H1 (cell line): ENCODE data around the gene IFI30. TPM values are rescaled to one million over a fixed set of nuclear protein-coding genes. Genes with fewer than 3 reads are reported as not detected.

Experiments
- CTCF ChIA-PET: fragments of 300-600 bp; sonication (Branson Sonifier 250); formaldehyde crosslinking; loops from one replicate; lab custom pipeline; 2021; ENCODE audit not compliant: partially characterized antibody; lab: Charles Lee
- POLR2A ChIA-PET: fragments of 300-600 bp; sonication (Branson Sonifier 250); formaldehyde crosslinking; loops from one replicate; lab custom pipeline; 2021; ENCODE audit warnings: inconsistent platforms; ENCODE audit not compliant: partially characterized antibody; lab: Charles Lee
- DNase-seq, 2 experiments: peaks; one replicate each; pipeline versions ENCODE4 v3.0.0 to v3.0.0-alpha.2; 2010 to 2022; ENCODE audit warnings: low spot score in 2 of 2, low read depth in 1 of 2, mixed read lengths in 1 of 2
- FAIRE-seq: peaks from 2 replicates; lab custom pipeline; 2011; peaks lifted over from hg19 to GRCh38; lab: Jason Lieb, UNC
- H2AFZ ChIP-seq: 2 replicates; pipeline ENCODE4 v1.8.1; 2012; ENCODE audit warnings: low read length, inconsistent platforms
- H2AK5ac ChIP-seq: 2 replicates; pipeline ENCODE4 v1.6.1; 2013; ENCODE audit warnings: low read depth, low read length
- H2BK120ac ChIP-seq: replicated peaks from 2 replicates; pipeline ENCODE3; 2013; ENCODE audit warnings: low read depth, low read length, inconsistent platforms
- H2BK12ac ChIP-seq: 2 replicates; pipeline ENCODE4 v1.6.1; 2013; ENCODE audit warnings: low read depth, low read length
- H2BK15ac ChIP-seq: 2 replicates; pipeline ENCODE4 v1.6.1; 2013; ENCODE audit warnings: low read length
- H2BK20ac ChIP-seq: 2 replicates; pipeline ENCODE4 v1.6.1; 2013; ENCODE audit warnings: low read length
- H2BK5ac ChIP-seq: 2 replicates; pipeline ENCODE4 v1.6.1; 2013; ENCODE audit warnings: low read depth, low read length
- H3K14ac ChIP-seq: 2 replicates; pipeline ENCODE4 v1.6.1; 2013; ENCODE audit warnings: inconsistent platforms; ENCODE audit not compliant: insufficient read length
- H3K18ac ChIP-seq: 2 replicates; pipeline ENCODE4 v1.6.1; 2013; ENCODE audit warnings: low read length; ENCODE audit errors: extremely low read depth
- H3K23ac ChIP-seq: 2 replicates; pipeline ENCODE4 v1.6.1; 2013; ENCODE audit warnings: inconsistent platforms; ENCODE audit not compliant: insufficient read length
- H3K23me2 ChIP-seq: 2 replicates; pipeline ENCODE4 v1.6.1; 2013; ENCODE audit warnings: low read depth, low read length
- H3K27ac ChIP-seq: 2 replicates; pipeline ENCODE4 v1.6.1; 2011; ENCODE audit warnings: low read depth, low read length, inconsistent platforms
- H3K27me3 ChIP-seq, 4 experiments: replicated peaks in 1 of 4; 1 replicate in 1 of 4; 2 replicates in 3 of 4; pipeline versions ENCODE4 v1.6.1 to v1.8.1; 2011 to 2013; ENCODE audit warnings: low read length in 3 of 4, mild to moderate bottlenecking in 3 of 4, inconsistent platforms in 2 of 4, mixed read lengths in 2 of 4, moderate library complexity in 1 of 4; ENCODE audit not compliant: control insufficient read depth in 3 of 4, insufficient read depth in 3 of 4; ENCODE audit errors: extremely low read depth in 1 of 4
- H3K36me3 ChIP-seq, 4 experiments: 2 replicates each; pipeline versions ENCODE4 v1.6.1 to v1.8.1; 2011 to 2013; ENCODE audit warnings: mild to moderate bottlenecking in 4 of 4, low read length in 3 of 4, moderate library complexity in 2 of 4, control low read depth in 1 of 4, inconsistent platforms in 1 of 4; ENCODE audit not compliant: insufficient read depth in 4 of 4, control insufficient read depth in 2 of 4
- H3K4ac ChIP-seq: replicated peaks from 2 replicates; pipeline ENCODE3; 2013; ENCODE audit warnings: low read length, low read depth, mixed read lengths, inconsistent platforms; ENCODE audit not compliant: insufficient read length
- H3K4me1 ChIP-seq, 4 experiments: replicated peaks in 1 of 4; 1 replicate in 1 of 4; 2 replicates in 3 of 4; pipeline versions ENCODE4 v1.6.1 to v1.8.1; 2011 to 2013; ENCODE audit warnings: low read length in 3 of 4, inconsistent platforms in 2 of 4, mixed read lengths in 1 of 4; ENCODE audit not compliant: insufficient read depth in 4 of 4, control insufficient read depth in 3 of 4
- H3K4me2 ChIP-seq, 2 experiments: 2 replicates each; pipeline versions ENCODE4 v1.6.1 to v1.8.1; 2011 to 2013; ENCODE audit warnings: low read depth in 2 of 2, low read length in 2 of 2, control low read depth in 1 of 2, inconsistent platforms in 1 of 2, mild to moderate bottlenecking in 1 of 2; ENCODE audit not compliant: insufficient read depth in 1 of 2
- H3K4me3 ChIP-seq, 4 experiments: fragments of 200-600, 300-600 bp in 1 of 4; sonication (generic), shearing (Covaris generic), sonication (Bioruptor Twin) in 1 of 4; 2 replicates each; pipeline versions ENCODE4 v1.5.1 to v1.8.1; 2011 to 2016; ENCODE audit warnings: low read length in 4 of 4, low read depth in 3 of 4, control low read depth in 2 of 4, inconsistent platforms in 2 of 4, mild to moderate bottlenecking in 2 of 4, mixed read lengths in 1 of 4, moderate library complexity in 1 of 4; ENCODE audit not compliant: insufficient read depth in 2 of 4; ENCODE audit errors: extremely low read depth in 1 of 4
- H3K56ac ChIP-seq: replicated peaks from 2 replicates; pipeline ENCODE3; 2013; ENCODE audit warnings: low read depth, mild to moderate bottlenecking, mixed read lengths, low read length, inconsistent platforms; ENCODE audit not compliant: insufficient read length
- H3K79me1 ChIP-seq: 2 replicates; pipeline ENCODE4 v1.6.1; 2013; ENCODE audit warnings: low read depth, low read length, control low read depth
- H3K79me2 ChIP-seq, 2 experiments: 2 replicates each; pipeline versions ENCODE4 v1.6.1 to v1.8.1; 2012 to 2013; ENCODE audit warnings: low read length in 2 of 2, mild to moderate bottlenecking in 2 of 2, inconsistent platforms in 1 of 2; ENCODE audit not compliant: insufficient read depth in 2 of 2, control insufficient read depth in 1 of 2
- H3K9ac ChIP-seq, 4 experiments: replicated peaks in 1 of 4; 1 replicate in 1 of 4; 2 replicates in 3 of 4; pipeline versions ENCODE4 v1.6.1 to v1.8.1; 2011 to 2013; ENCODE audit warnings: low read depth in 3 of 4, low read length in 3 of 4, control low read depth in 2 of 4, mild to moderate bottlenecking in 2 of 4, moderate library complexity in 2 of 4, inconsistent platforms in 1 of 4; ENCODE audit errors: extremely low read depth in 1 of 4
- H3K9me3 ChIP-seq, 2 experiments: 2 replicates each; pipeline versions ENCODE4 v1.6.1 to v1.8.1; 2012 to 2013; ENCODE audit warnings: mild to moderate bottlenecking in 2 of 2, moderate library complexity in 2 of 2, control low read depth in 1 of 2, inconsistent platforms in 1 of 2, low read depth in 1 of 2, low read length in 1 of 2, mixed read lengths in 1 of 2; ENCODE audit not compliant: insufficient read depth in 2 of 2
- H4K20me1 ChIP-seq, 2 experiments: replicated peaks in 1 of 2; 2 replicates each; pipeline versions ENCODE3 to v1.8.1; 2011 to 2013; ENCODE audit warnings: inconsistent platforms in 2 of 2, low read length in 2 of 2, mild to moderate bottlenecking in 1 of 2; ENCODE audit not compliant: insufficient read depth in 2 of 2, control insufficient read depth in 1 of 2
- H4K5ac ChIP-seq: 2 replicates; pipeline ENCODE4 v1.6.1; 2013; ENCODE audit warnings: low read length, low read depth, mixed read lengths, inconsistent platforms; ENCODE audit not compliant: insufficient read length
- H4K8ac ChIP-seq: 2 replicates; pipeline ENCODE4 v1.8.0; 2013; ENCODE audit warnings: mild to moderate bottlenecking, moderate library complexity, low read length, inconsistent platforms; ENCODE audit not compliant: insufficient read depth; ENCODE audit errors: extremely low read depth
- H4K91ac ChIP-seq: replicated peaks from 2 replicates; pipeline ENCODE3; 2013; ENCODE audit warnings: low read length, mixed read lengths, inconsistent platforms; ENCODE audit not compliant: insufficient read length
- CTCF ChIP-seq, 3 experiments: IDR thresholded peaks; 1 replicate in 2 of 3; 2 replicates in 1 of 3; pipeline versions ENCODE4 v1.5.1 to v1.6.1; 2011; ENCODE audit warnings: low read length in 3 of 3, mild to moderate bottlenecking in 3 of 3, inconsistent platforms in 2 of 3, low read depth in 1 of 3, moderate library complexity in 1 of 3; ENCODE audit not compliant: insufficient read depth in 1 of 3; ENCODE audit errors: control extremely low read depth in 1 of 3
- E2F6 ChIP-seq: IDR thresholded peaks from 2 replicates; pipeline ENCODE4 v1.6.1; 2012; ENCODE audit warnings: inconsistent platforms
- JUND ChIP-seq: IDR thresholded peaks from 2 replicates; pipeline ENCODE4 v1.6.1; 2011; ENCODE audit warnings: mild to moderate bottlenecking, improper control_type of control experiment, low read length
- POU5F1 ChIP-seq: IDR thresholded peaks from 2 replicates; pipeline ENCODE4 v1.6.1; 2011; ENCODE audit warnings: low read depth, mild to moderate bottlenecking, low read length, moderate library complexity
- SAP30 ChIP-seq: fragments of 300-600 bp; sonication (generic); IDR thresholded peaks from 2 replicates; pipeline ENCODE4 v1.7.1; 2012; ENCODE audit warnings: low read length, moderate library complexity, mild to moderate bottlenecking, inconsistent platforms; ENCODE audit not compliant: insufficient read depth, insufficient replicate concordance
- TAF7 ChIP-seq: optimal IDR thresholded peaks from 2 replicates; pipeline ENCODE3; 2011; ENCODE audit warnings: low read depth, mild to moderate bottlenecking, inconsistent platforms, low read length, moderate library complexity, borderline replicate concordance
- WGBS, 2 experiments: shearing (Covaris generic) in 1 of 2; methylation state at CpG; one replicate each; pipeline versions ENCODE4 v1.1.6 to v1.1.7; 2013 to 2015; ENCODE audit warnings: low lambda C conversion rate in 2 of 2, mixed read lengths in 2 of 2, inconsistent platforms in 1 of 2, low coverage in 1 of 2, missing lambda C conversion rate in 1 of 2; ENCODE audit not compliant: insufficient replicate concordance in 2 of 2, insufficient coverage in 1 of 2, insufficient read length in 1 of 2; ENCODE audit errors: extremely low coverage in 1 of 2, missing lambda C conversion rate in 1 of 2; 5-methylcytosine and 5-hydroxymethylcytosine counted together
- polyA plus RNA-seq, 7 experiments: library from polyadenylated mRNA; depleted of rRNA in 3 of 7; stranded (reverse) in 5 of 7; unstranded in 2 of 7; fragments of >200 nt in 5 of 7; fragments of 200-250 nt in 2 of 7; gene quantifications; 1 replicate in 5 of 7; 2 replicates in 1 of 7; 4 replicates in 1 of 7; pipeline versions ENCODE4 v1.2.1 to v1.2.3, GENCODE V29; 2011 to 2013; ENCODE audit warnings: missing spikeins in 2 of 7, mixed read lengths in 2 of 7
- total RNA-seq: library from RNA; stranded (reverse); fragmentation: NEBNext Ultra II Directional; extraction: Animal tissue kit (Norgen Biotek cat#: 25700); gene quantifications from 2 replicates; pipeline ENCODE4 v1.2.1, GENCODE V29; 2021
- TF ChIP-seq, protein P1 (sequence below): IDR thresholded peaks from 2 replicates; pipeline ENCODE4 v1.6.1; 2012; ENCODE audit warnings: low read length, inconsistent platforms

The IFI30 gene
- total and polyA plus RNA-seq, 2 of the 8 experiments (the other 6 are each of a cell fraction or from before 2014, with no cell fraction given), result 28.9 to 62.4 TPM

- H3K36me3 ChIP-seq, result peaks cover 6 to 19% (median 8%) of the 10 kb centered on the region in 4 experiments; a peak in 7 of 8 replicates
- ChIA-PET CTCF (interaction anchor here (0.5 to 2.0 kb wide), 11 partner anchors 10 to 1077 kb away, joined by 3 to 10 read pairs (median 4); no protein-coding TSS in a partner anchor), POLR2A (interaction anchor here (1.3 to 1.6 kb wide), 3 partner anchors 10 to 34 kb away, joined by 3 to 8 read pairs (median 4); no protein-coding TSS in a partner anchor)
- H2AFZ ChIP-seq, result no peak overlapping the region
- no peaks in the 10 kb centered on the region for H4K20me1 ChIP-seq
- no peak overlapping the region for H2BK20ac ChIP-seq
- H2BK120ac ChIP-seq, result no peak overlapping the region
- DNase-seq (no peak), FAIRE-seq (no peak)
- no peak overlapping the region for H2AK5ac ChIP-seq
- H3K4ac ChIP-seq, result no peak overlapping the region
- H3K79me2 ChIP-seq, result no peaks in the 10 kb centered on the region
- H4K8ac ChIP-seq, result no peak overlapping the region
- H2BK12ac ChIP-seq, result no peak overlapping the region
- H3K23ac ChIP-seq, result no peak overlapping the region
- H4K5ac ChIP-seq, result no peak overlapping the region
- peaks cover 6% of the 10 kb centered on the region; the same call in 1 of the 2 replicates for H3K23me2 ChIP-seq
- H3K27ac ChIP-seq, result no peak overlapping the region
- H2BK15ac ChIP-seq, result no peak overlapping the region
- H2BK5ac ChIP-seq, result no peak overlapping the region
- H3K27me3 ChIP-seq, result peaks cover 0 to 17% (median 7%) of the 10 kb centered on the region in 4 experiments; a peak in 5 of 7 replicates
- H3K79me1 ChIP-seq, result no peaks in the 10 kb centered on the region
- H3K4me1 ChIP-seq, result peaks cover 0 to 5% (median 2%) of the 10 kb centered on the region in 4 experiments; a peak in 2 of 7 replicates
- WGBS, 2 experiments, result 90% methylated on average over 16 of the region's 16 CpGs; no CpG with 5 or more reads in 1 of the 2 experiments
- no peak overlapping the region for H3K18ac ChIP-seq
- no peak overlapping the region for H3K9ac ChIP-seq
- no peak overlapping the region for H3K4me3 ChIP-seq
- H3K14ac ChIP-seq, result no peak overlapping the region
- no peaks in the 10 kb centered on the region for H3K9me3 ChIP-seq
- H3K4me2 ChIP-seq, result no peak overlapping the region
- H3K56ac ChIP-seq, result no peak overlapping the region
- no peak overlapping the region for H4K91ac ChIP-seq
- TF ChIP-seq CTCF (IDR thresholded peaks at IDR 0.05; ENCODE audit: control extremely low read depth in 1 of 3, insufficient read depth in 1 of 3, low read depth in 1 of 3, low read length in 3 of 3) (no peak), SAP30 (no peak), JUND (no peak), E2F6 (no peak), TAF7 (no peak), POU5F1 (no peak)
- TF ChIP-seq, protein P1, sequence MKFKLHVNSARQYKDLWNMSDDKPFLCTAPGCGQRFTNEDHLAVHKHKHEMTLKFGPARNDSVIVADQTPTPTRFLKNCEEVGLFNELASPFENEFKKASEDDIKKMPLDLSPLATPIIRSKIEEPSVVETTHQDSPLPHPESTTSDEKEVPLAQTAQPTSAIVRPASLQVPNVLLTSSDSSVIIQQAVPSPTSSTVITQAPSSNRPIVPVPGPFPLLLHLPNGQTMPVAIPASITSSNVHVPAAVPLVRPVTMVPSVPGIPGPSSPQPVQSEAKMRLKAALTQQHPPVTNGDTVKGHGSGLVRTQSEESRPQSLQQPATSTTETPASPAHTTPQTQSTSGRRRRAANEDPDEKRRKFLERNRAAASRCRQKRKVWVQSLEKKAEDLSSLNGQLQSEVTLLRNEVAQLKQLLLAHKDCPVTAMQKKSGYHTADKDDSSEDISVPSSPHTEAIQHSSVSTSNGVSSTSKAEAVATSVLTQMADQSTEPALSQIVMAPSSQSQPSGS, result no peak
These were observed 2.8 kb upstream of the IFI30 start for GRCh38 chr19:18170714-18171255.
